Fibroblast of the conjunctiva (primary cell): ENCODE measurements around the gene UNC119.

Experiments used
- DNase-seq: peaks from one replicate; pipeline ENCODE4 v3.0.0-alpha.2; 2010; ENCODE audit warnings: low read depth

Gene UNC119

GRCh38 chr17:28544402-28545140 lies 7.9 kb downstream of the UNC119 start:
- DNase-seq, result no peak

- DNase-seq, result no peak
Measured at GRCh38 chr17:28541439-28541838, 11.0 kb downstream of the UNC119 start.

- no peak for DNase-seq
Measured at GRCh38 chr17:28540231-28540630, 12.2 kb downstream of the UNC119 start.

GRCh38 chr17:28538296-28538895 lies 14.0 kb downstream of the UNC119 start:
- DNase-seq, result no peak

GRCh38 chr17:28537219-28537610 lies 15.2 kb downstream of the UNC119 start:
- DNase-seq, result no peak

- no peak for DNase-seq
Measured at GRCh38 chr17:28536532-28537218, 15.7 kb downstream of the UNC119 start.

GRCh38 chr17:28534740-28535375 lies 17.6 kb downstream of the UNC119 start:
- no peak for DNase-seq

GRCh38 chr17:28533091-28533807 lies 19.2 kb downstream of the UNC119 start:
- DNase-seq, result no peak

- DNase-seq, result no peak
Measured at GRCh38 chr17:28532050-28532960, 20.1 kb downstream of the UNC119 start.

GRCh38 chr17:28530926-28531325 lies 21.5 kb downstream of the UNC119 start:
- DNase-seq, result no peak

GRCh38 chr17:28530250-28530649 lies 22.2 kb downstream of the UNC119 start:
- no peak for DNase-seq

- DNase-seq, result no peak
Measured at GRCh38 chr17:28529013-28529400, 23.4 kb downstream of the UNC119 start.

GRCh38 chr17:28528327-28529012 lies 24.0 kb downstream of the UNC119 start:
- no peak for DNase-seq

- no peak for DNase-seq
Measured at GRCh38 chr17:28527859-28528258, 24.6 kb downstream of the UNC119 start.

GRCh38 chr17:28527181-28527681 lies 25.2 kb downstream of the UNC119 start:
- DNase-seq, result no peak

- no peak for DNase-seq
Measured at GRCh38 chr17:28526381-28526780, 26.0 kb downstream of the UNC119 start.

GRCh38 chr17:28524476-28525424 lies 27.7 kb downstream of the UNC119 start:
- no peak for DNase-seq

GRCh38 chr17:28523876-28524275 lies 28.5 kb downstream of the UNC119 start:
- DNase-seq, result no peak

- no peak for DNase-seq
Measured at GRCh38 chr17:28523186-28523585, 29.2 kb downstream of the UNC119 start.
